ENCODE measurements around the gene IRF5.

Gene IRF5

DNA sequence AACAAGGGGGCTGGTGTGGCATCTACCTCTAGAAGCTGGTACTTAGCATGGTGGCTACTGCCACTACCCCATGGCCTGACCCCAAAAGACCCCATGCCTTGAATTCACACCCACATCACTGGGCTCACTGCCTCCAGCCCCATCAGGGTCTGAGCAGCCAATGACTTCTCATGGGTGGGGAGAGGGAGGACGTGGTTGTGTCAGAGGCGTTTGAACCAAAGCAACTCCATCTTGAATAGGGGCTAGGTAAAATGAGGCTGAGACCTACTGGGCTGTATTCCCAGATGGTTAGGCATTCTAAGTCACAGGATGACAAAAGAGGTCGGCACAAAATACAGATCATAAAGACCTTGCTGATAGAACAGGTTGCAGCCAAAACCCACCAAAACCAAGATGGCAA lies 42.4 kb upstream of the IRF5 start:
- no peaks in the 10 kb centered on the region for H3K36me3 ChIP-seq (ENCODE audit: control insufficient read depth, insufficient read depth, low read length, severe bottlenecking)
- peaks cover 11% of the 10 kb centered on the region for H3K9me3 ChIP-seq (ENCODE audit: control insufficient read depth, low read length)
- H3K9ac ChIP-seq (ENCODE audit: low read length), result no peak overlapping the region
- H3K4me3 ChIP-seq (ENCODE audit: low read length), result no peak overlapping the region
- DNase-seq (ENCODE audit: low read depth), result no peak
- peaks cover 3% of the 10 kb centered on the region for H3K27me3 ChIP-seq (replicated peaks; ENCODE audit: control insufficient read depth, insufficient read depth, low read length)
- peaks cover 10% of the 10 kb centered on the region for H3K4me1 ChIP-seq (ENCODE audit: control insufficient read depth, insufficient read depth, low read length)

DNA sequence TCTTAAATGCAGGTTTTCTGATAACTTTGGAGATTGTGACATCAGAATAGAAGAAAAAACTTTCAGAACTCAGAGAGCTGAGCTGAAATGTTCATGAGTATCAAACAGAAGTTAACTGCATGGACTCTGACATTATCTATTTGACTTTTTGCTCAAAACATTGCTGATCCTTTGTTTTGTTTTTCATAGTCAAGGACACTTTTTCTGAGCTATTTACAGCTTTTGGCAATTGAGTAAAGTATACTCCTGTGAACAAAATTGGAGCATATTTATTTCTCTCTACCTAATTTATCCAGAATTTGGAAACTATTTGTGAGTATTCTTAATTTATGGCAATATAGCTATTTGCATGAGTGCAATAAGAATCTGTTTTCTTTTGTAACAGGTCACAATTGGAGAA lies 38.3 kb upstream of the IRF5 start:
- Histone ChIP-seq H3K4me3 (ENCODE audit: low read length) (no peak overlapping the region), H3K36me3 (ENCODE audit: control insufficient read depth, insufficient read depth, low read length, severe bottlenecking) (no peaks in the 10 kb centered on the region), H3K9me3 (ENCODE audit: control insufficient read depth, low read length) (peaks cover 11% of the 10 kb centered on the region), H3K4me1 (ENCODE audit: control insufficient read depth, insufficient read depth, low read length) (peaks cover 18% of the 10 kb centered on the region), H3K9ac (ENCODE audit: low read length) (no peak overlapping the region), H3K27me3 (replicated peaks; ENCODE audit: control insufficient read depth, insufficient read depth, low read length) (no peaks in the 10 kb centered on the region)
- no peak for DNase-seq (ENCODE audit: low read depth)

DNA sequence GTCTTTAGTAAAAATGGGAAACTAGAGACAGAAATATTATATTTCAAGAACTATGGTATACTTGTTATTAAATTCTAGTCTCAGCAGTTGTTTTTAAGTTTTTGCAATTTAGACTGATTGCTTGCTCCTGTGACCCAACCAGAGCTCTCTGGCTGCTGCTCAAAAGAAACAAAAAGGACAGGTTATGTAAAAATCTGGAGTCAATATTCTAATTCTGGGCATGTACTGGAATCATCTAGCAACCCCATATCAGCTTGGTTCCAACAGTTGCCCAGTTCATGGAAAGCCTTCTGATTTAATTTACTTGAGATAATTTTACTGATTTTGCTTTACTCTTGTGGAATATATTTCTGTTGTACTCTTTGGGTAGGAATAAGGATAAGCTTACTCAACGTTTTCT lies 37.5 kb upstream of the IRF5 start:
- Histone ChIP-seq H3K9me3 (ENCODE audit: control insufficient read depth, low read length) (peaks cover 11% of the 10 kb centered on the region), H3K36me3 (ENCODE audit: control insufficient read depth, insufficient read depth, low read length, severe bottlenecking) (no peaks in the 10 kb centered on the region), H3K9ac (ENCODE audit: low read length) (no peak overlapping the region), H3K27me3 (replicated peaks; ENCODE audit: control insufficient read depth, insufficient read depth, low read length) (no peaks in the 10 kb centered on the region), H3K4me1 (ENCODE audit: control insufficient read depth, insufficient read depth, low read length) (peaks cover 18% of the 10 kb centered on the region), H3K4me3 (ENCODE audit: low read length) (no peak overlapping the region)
- no peak for DNase-seq (ENCODE audit: low read depth)

- Histone ChIP-seq H3K9me3 (ENCODE audit: control insufficient read depth, low read length) (peaks cover 11% of the 10 kb centered on the region), H3K4me1 (ENCODE audit: control insufficient read depth, insufficient read depth, low read length) (peaks cover 13% of the 10 kb centered on the region), H3K36me3 (ENCODE audit: control insufficient read depth, insufficient read depth, low read length, severe bottlenecking) (no peaks in the 10 kb centered on the region), H3K9ac (ENCODE audit: low read length) (no peak overlapping the region), H3K4me3 (ENCODE audit: low read length) (no peak overlapping the region), H3K27me3 (replicated peaks; ENCODE audit: control insufficient read depth, insufficient read depth, low read length) (peaks cover 20% of the 10 kb centered on the region)
- DNase-seq (ENCODE audit: low read depth), result no peak
Measured at GRCh38 chr7:128902761-128903585, 34.8 kb upstream of the IRF5 start.

GRCh38 chr7:128903621-128904361 lies 33.9 kb upstream of the IRF5 start:
- Histone ChIP-seq H3K9me3 (ENCODE audit: control insufficient read depth, low read length) (peaks cover 11% of the 10 kb centered on the region), H3K4me3 (ENCODE audit: low read length) (no peak overlapping the region), H3K9ac (ENCODE audit: low read length) (no peak overlapping the region), H3K4me1 (ENCODE audit: control insufficient read depth, insufficient read depth, low read length) (peaks cover 8% of the 10 kb centered on the region), H3K27me3 (replicated peaks; ENCODE audit: control insufficient read depth, insufficient read depth, low read length) (peaks cover 27% of the 10 kb centered on the region), H3K36me3 (ENCODE audit: control insufficient read depth, insufficient read depth, low read length, severe bottlenecking) (no peaks in the 10 kb centered on the region)
- DNase-seq (ENCODE audit: low read depth), result no peak

- H3K4me1 ChIP-seq (ENCODE audit: control insufficient read depth, insufficient read depth, low read length), result peaks cover 12% of the 10 kb centered on the region
- H3K4me3 ChIP-seq (ENCODE audit: low read length), result no peak overlapping the region
- no peaks in the 10 kb centered on the region for H3K36me3 ChIP-seq (ENCODE audit: control insufficient read depth, insufficient read depth, low read length, severe bottlenecking)
- no peak overlapping the region for H3K9ac ChIP-seq (ENCODE audit: low read length)
- H3K27me3 ChIP-seq (replicated peaks; ENCODE audit: control insufficient read depth, insufficient read depth, low read length), result peaks cover 35% of the 10 kb centered on the region
- H3K9me3 ChIP-seq (ENCODE audit: control insufficient read depth, low read length), result peaks cover 3% of the 10 kb centered on the region
- peak; percentile 74 for DNase-seq (ENCODE audit: low read depth)
Measured at GRCh38 chr7:128904381-128905197, 33.1 kb upstream of the IRF5 start.

DNA sequence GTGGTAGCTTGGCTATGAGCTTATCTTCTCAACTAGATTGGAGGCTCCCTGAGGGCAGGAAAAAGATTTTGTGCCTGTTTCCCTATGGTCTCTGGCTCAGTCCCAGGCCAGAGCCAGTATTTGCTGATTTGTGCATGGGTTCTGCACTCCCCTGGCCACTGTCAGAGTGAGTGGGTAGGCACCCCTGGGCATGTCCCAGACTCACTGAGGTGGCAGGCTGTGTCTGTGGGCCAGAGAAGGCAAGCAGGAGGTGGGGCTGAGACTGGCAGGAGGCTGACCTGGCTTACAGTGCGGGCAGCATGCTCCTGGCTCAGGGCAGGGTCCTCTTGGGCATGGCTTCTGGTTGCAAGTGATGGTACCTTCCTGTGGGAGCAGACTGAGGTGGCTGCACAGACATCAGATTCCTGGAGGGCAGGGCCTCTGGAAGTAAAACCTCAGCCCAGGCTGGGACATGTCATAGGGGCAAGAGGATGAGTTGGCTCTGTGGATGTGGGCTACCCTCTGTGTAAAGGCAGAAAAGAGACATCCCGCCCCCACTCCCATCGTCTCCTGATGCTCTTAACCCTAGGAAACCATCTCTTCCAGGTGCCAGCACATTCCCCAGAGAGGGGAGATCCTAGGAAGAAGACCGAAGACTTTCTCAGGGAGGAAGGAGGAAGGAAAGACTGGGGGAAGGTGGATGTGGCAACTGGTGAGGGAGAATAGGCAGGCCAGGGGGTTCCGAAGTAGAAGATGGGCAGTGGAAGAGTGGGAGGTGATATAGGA lies 31.5 kb upstream of the IRF5 start:
- H3K4me1 ChIP-seq (ENCODE audit: control insufficient read depth, insufficient read depth, low read length), result peaks cover 19% of the 10 kb centered on the region
- no peak for DNase-seq (ENCODE audit: low read depth)
- H3K9ac ChIP-seq (ENCODE audit: low read length), result no peak overlapping the region
- no peaks in the 10 kb centered on the region for H3K36me3 ChIP-seq (ENCODE audit: control insufficient read depth, insufficient read depth, low read length, severe bottlenecking)
- no peaks in the 10 kb centered on the region for H3K9me3 ChIP-seq (ENCODE audit: control insufficient read depth, low read length)
- H3K4me3 ChIP-seq (ENCODE audit: low read length), result no peak overlapping the region
- peaks cover 48% of the 10 kb centered on the region for H3K27me3 ChIP-seq (replicated peaks; ENCODE audit: control insufficient read depth, insufficient read depth, low read length)

DNA sequence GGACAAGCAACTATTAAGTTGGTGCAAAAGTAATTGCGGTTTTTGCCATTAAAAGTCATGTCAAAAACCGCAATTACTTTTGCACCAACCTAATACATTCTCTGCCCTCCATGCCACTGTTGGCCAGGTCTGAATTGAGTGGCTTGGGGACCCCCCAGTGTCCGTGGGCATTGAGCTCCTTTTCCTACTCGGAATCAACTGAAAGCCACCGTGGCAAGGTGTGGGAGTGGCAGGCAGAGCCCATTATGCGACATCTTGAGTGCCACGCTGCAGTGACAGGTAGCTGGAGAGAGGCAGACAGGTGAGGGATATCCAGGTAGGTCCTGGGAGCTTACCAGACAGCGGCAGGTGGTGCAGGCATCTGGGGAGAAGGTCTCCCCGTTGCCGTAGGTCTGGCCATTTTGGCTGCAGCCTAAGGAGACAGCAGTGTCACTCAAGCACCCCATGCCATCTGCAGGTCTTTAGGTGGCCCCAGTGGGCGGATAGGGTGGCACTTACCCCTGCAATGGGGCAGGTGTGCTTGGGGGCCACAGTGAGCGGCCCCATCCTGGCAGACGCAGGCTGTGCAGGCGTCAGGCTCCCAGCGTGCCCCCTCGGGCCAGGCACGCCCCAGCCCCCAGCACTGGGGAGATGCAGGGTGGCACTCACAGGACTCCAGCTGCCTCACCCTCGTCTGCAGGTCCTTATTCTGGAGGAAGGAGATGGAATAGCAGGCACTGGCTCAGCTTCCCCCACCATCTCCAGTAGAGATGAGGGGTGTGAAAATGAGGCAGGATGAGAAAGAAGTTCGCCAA lies 30.8 kb upstream of the IRF5 start:
- H3K36me3 ChIP-seq (ENCODE audit: control insufficient read depth, insufficient read depth, low read length, severe bottlenecking), result no peaks in the 10 kb centered on the region
- H3K27me3 ChIP-seq (replicated peaks; ENCODE audit: control insufficient read depth, insufficient read depth, low read length), result peaks cover 55% of the 10 kb centered on the region
- DNase-seq (ENCODE audit: low read depth), result no peak
- no peak overlapping the region for H3K4me3 ChIP-seq (ENCODE audit: low read length)
- no peak overlapping the region for H3K9ac ChIP-seq (ENCODE audit: low read length)
- H3K9me3 ChIP-seq (ENCODE audit: control insufficient read depth, low read length), result no peaks in the 10 kb centered on the region
- peaks cover 19% of the 10 kb centered on the region for H3K4me1 ChIP-seq (ENCODE audit: control insufficient read depth, insufficient read depth, low read length)

DNA sequence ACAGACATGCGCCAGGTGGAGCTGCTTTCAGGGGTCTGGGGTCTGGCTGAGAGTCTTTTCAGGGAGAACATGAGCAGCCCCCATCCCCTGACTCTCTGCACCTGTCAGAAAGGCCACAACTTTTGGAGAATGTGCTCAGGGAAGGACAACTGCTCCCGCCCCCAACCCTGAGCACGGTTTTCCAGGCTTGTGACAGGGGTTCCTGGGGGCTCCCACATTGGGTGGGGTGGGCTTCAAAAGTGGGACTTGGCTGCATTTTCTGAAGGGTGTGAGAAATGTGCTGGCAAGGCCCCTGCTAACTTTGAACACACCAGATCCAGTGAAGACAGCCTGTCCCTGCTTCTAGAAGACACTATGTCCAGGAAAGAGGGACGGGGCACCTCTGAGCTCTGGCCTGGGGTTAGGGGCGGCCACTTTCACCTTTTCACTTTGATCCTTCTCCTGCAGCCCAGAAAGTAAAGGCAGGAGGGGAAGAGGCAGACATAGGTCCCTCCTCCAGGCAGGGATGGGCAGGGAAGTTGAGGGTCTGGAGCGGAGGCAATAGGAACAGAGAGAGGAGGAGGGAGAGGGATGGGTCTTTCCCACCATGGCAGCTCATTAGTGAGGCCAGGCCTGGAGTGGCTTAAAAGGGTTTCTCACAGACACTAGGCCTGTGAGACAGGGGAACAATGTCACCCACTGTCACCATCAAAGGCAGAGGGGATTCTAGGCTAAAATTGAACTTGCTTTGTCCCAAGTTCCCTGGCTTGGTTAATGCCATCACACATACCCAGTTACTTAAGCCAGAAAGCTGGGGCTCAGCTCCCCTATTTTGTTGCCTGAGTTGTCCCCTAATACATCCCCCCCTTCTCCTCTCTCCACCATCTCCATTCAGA lies 28.7 kb upstream of the IRF5 start:
- no peak overlapping the region for H3K4me3 ChIP-seq (ENCODE audit: low read length)
- H3K4me1 ChIP-seq (ENCODE audit: control insufficient read depth, insufficient read depth, low read length), result peaks cover 11% of the 10 kb centered on the region
- no peak overlapping the region for H3K9ac ChIP-seq (ENCODE audit: low read length)
- H3K9me3 ChIP-seq (ENCODE audit: control insufficient read depth, low read length), result no peaks in the 10 kb centered on the region
- H3K36me3 ChIP-seq (ENCODE audit: control insufficient read depth, insufficient read depth, low read length, severe bottlenecking), result no peaks in the 10 kb centered on the region
- no peak for DNase-seq (ENCODE audit: low read depth)
- H3K27me3 ChIP-seq (replicated peaks; ENCODE audit: control insufficient read depth, insufficient read depth, low read length), result peaks cover 62% of the 10 kb centered on the region

Data from adipocyte (in vitro differentiated cells).